Stimulated activated CD4-positive, alpha-beta T cell treated with anti-CD3 and anti-CD28 coated beads, Interleukin-4, amount 100 ng/mL, for 48 hours (primary cell): Measurements from ENCODE around the gene LIN54.
"Not testable (repeated sequence)": the region's sequence is repeated elsewhere in the genome, so short reads cannot be mapped to it uniquely, and the experiment has no call there.

Source experiments
- DNase-seq, 2 donors: peaks; one replicate each; pipeline ENCODE4 v3.0.0-alpha.2; 2020; ENCODE audit warnings: low read depth in 2 of 2

LIN54 gene

GRCh38 chr4:82947498-82947897 lies 63.1 kb downstream of the LIN54 start:
- DNase-seq, result no peak

DNA sequence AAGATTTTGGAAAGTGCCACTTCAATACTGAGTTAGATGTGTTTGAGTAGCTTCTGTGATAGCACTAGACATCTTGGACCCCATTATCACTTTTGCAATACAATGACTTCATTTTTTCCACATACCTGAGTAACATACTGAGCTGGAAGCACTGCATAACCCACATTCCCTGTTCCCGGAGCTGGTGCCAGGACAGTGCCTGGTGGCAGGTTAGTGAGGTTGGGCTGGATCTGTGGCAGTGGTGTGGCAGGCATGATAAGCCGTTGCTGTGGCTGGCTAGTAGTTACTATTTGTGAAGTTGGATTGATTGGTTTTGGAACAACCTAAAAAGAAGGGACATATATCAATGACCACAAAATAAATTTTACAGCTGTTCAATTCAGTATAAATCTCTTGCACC lies 71.2 kb downstream of the LIN54 start:
- no peak for DNase-seq

DNA sequence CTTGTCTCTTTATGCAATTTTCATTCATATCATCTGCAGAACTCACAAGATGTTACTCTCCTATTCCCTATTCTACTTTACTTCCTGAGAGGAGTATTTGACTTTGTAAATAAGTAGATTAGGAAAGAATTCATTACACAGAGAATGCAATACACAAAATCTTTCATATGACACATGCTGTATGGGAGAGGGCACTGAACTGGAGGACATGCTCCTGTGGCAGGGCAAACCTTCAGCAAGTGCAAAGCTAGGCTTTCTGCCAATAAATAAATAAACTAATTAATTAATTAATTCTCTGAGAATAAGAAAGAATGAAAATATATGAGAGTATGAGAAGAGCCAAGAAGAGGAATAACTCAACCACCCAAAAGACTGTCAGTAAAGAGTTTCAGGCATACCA lies 76.2 kb downstream of the LIN54 start:
- no peak for DNase-seq

DNA sequence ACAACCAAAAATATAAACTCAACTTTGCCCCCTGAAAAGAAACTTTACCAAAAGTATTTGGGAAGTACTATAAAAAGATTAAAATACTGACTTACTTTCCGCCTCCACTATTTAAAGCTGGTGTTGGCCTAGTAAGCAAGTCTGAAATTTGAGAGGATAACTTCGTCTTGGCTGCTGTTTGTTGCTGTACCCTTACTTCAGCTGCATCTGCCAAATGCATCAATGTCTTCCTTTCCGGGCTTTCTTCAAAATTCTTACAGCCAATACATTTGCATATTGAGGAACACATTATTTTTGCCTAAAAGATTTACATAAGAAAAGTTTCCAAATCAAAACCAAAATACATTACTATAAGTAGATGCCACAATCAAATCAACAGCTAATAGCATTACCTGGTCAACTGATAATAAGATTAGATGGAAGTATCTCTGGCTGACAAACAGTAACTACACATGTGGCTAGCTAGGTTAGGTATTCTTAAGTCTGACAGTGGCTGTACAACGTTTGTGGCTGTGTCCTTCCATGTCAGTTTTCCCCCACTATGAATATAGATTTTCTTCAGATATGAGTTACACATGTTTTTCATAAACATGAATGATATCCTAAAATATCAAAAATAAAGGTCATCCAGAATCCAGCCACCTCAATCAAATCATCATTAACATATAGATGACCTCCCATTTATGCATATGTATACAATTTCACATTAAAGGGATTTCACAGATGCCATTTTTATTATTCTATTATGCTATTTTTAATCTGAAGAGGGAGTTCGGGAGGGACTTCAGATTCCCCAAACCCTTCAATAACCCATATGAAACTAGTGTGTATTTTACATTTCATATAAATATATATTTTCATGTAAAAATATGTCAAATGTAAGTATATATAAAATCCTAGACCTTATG lies 79.5 kb downstream of the LIN54 start:
- no peak for DNase-seq

DNA sequence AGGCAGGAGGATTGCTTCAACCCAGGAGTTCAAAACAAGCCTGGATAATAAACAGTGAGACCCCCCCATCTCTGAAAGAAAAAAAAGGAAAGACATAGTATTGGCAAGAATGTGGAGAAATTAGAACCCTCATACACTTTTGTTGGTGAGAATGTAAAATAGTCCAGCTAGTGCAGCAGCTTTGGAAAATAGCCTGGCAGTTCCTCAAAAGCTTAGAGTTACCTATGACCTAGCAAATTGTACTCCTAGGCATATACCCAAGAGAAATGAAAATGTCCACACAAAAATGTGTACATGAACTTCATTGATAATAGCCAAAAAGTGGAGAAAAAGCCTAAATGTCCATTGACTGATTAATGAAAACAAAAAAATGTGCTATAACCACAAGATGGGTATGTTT lies 88.8 kb downstream of the LIN54 start:
- no peak for DNase-seq

DNA sequence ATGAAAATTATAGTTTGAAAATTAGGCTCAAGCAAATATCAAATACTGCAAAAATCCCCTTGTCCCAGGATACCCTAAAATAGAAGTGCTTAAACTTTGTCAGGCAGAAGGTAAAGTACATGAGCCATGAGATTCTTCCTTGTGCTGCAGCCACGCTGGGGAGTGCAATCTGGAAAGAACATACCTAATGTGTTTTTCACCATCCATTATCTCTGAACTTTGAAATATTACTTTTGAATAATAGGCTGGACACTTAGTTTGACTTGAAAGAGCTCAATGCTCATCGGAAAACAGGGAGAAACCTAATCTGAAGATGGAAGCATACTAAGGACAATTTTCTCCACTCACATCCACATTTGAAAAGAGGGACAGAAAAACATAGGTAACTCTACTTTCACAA lies 91.2 kb downstream of the LIN54 start:
- no peak for DNase-seq

DNA sequence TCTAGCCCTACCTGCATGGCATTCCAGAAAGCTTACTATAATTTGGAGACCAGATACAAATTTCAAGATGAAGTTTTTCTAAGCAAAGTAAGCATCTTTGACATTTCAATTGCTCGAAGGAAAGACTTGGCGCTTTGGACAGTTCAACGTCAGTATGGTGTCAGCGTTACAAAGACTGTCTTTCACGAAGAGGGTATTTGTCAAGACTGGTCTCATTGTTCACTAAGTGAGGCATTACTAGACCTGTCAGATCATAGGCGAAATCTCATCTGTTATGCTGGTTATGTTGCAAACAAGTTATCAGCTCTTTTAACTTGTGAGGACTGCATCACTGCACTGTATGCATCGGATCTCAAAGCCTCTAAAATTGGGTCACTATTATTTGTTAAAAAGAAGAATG lies 92.5 kb downstream of the LIN54 start:
- no peak for DNase-seq

GRCh38 chr4:82913968-82914367 lies 96.7 kb downstream of the LIN54 start:
- DNase-seq, result not testable (repeated sequence)

- DNase-seq, result no peak
These were observed 97.3 kb downstream of the LIN54 start for GRCh38 chr4:82913305-82913704.

DNA sequence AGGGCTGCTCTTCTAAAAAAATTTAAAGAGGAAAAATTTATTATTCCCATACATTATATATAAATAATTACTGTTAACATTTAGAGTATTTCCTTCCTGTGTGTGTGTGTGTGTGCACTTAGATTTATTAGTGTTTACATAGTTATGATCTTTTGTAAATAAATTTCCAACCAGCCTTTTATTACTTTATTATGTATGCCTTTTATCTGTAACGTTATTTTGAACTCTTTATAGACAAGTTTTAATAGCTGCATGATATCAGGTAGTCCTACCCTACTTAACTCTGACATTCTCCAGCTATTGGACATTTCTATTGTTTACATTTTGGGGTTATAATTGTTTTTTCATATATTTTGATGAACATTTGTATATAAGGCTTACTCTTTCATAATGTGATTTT lies 101.3 kb downstream of the LIN54 start:
- DNase-seq, result no peak

DNA sequence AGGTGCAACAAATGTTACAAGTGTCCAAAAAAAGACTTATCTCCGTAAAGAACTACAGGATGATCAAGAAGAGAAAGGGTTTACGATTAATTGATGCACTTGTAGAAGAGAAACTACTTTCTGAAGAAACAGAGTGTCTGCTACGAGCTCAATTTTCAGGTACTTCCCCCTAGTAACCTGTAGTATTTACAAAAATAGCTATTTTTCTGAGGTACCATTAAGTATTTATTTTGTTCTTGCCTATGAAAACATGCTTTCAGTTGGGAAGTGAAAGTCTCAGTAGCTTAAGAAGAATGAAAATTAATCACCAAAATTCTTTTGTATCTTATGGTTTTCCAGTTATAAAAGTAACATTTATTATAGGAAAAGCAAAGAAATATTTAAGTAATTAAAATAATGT lies 104.2 kb downstream of the LIN54 start:
- no peak for DNase-seq

DNA sequence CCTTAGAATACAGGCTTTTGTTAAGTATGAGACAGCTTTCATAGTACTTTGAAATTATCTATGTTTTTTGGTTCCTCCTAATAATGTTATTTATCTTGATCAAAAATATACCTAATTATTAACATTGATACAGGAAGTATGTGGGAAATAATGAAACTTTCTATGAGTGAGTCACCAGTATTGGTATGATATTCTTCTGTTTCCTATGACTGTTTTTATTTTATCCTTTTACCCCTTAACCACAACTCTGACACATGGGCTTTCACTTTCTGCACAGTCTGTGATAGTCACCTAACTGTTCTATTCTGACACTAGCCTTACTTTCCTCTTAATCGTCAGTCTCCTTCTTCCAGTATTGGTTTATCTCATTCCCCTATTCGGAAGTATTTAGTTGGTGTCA lies 105.4 kb downstream of the LIN54 start:
- DNase-seq, result peak in 1 of 2 donors; percentile 38

GRCh38 chr4:82903737-82904136 lies 106.9 kb downstream of the LIN54 start:
- DNase-seq, result no peak

DNA sequence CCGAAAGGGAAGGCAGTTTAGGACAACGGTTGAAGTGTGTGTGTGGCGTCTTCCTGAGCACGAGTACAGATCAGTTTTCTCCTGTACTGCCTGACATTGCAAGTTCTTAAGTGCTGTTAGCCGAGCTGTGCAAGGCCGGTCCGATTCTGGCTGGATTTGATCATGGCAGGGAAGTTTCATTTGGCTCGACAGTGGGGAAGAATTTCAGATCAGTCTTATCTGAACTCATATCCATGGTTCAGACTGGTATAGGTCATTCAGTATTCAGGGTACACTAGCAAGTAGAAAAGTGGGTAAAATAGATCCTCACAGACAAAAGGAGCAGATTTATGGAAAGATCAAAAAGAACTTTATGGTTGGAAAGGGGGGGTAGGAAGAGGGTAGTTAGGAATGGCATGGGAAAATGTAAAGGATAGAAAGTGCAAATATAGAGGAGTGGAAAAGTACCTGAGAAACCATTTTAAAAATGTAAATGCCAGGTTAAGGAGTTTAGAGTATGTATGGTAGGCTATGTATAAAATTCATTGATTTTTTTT lies 109.4 kb downstream of the LIN54 start:
- no peak for DNase-seq

DNA sequence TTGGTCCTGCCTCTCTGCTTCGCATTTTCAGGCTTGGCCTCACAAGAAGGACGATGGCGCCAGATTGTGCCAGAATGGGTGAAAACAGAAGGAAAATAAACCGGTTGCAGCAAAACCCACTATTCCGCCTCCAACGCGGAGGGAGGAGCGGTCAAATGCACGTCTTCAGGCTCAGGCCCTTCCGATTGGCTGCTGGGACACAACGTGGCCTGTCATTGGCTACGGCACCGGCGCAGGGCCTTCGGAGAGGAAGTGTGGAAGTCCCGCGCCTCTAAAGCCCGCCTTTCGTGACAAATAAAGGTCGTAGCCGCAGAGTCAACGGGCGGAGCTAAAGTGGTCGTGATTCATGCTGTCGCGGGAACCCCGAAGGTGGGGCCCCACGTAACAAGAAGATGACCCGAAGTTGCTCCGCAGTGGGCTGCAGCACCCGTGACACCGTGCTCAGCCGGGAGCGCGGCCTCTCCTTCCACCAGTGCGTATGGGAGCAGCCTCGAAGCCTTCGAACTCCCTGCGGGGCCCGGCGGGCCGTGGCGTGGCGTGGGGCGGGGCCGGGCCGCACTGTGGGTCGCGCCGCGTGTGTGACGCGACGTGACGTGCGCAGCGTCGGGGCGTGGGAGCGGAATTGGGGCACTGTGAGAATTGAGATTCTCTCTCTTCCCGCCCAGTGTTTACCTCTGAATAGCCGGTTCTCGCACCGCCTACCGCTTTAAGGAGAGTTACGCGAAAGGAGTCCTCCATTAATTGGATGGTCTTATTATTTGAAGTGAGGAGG lies 110.0 kb downstream of the LIN54 start, which contains the start of gene THAP9:
Gene THAP9 (plus strand): TSS at position 325 of the 772 bp plus-strand sequence. CDS start 68 bp downstream, at position 393.
- DNase-seq, result peak; percentile 93 to 96

DNA sequence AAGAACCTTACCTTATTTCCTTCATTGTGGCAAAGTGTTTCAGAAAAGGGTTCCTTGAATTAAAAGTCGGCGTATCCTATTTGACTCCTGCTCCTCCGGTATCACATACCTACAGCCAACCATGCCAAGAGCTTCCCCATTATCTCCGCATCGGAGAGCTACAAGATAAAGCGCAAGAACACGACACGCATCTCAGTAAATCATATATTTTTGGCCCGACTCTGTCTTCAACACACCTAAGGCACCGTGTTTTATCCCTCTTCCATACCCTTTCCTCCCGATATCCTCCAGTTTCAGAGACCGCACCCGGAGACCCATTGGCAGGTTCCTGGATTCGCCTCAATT lies 110.6 kb downstream of the LIN54 start:
- DNase-seq, result no peak

DNA sequence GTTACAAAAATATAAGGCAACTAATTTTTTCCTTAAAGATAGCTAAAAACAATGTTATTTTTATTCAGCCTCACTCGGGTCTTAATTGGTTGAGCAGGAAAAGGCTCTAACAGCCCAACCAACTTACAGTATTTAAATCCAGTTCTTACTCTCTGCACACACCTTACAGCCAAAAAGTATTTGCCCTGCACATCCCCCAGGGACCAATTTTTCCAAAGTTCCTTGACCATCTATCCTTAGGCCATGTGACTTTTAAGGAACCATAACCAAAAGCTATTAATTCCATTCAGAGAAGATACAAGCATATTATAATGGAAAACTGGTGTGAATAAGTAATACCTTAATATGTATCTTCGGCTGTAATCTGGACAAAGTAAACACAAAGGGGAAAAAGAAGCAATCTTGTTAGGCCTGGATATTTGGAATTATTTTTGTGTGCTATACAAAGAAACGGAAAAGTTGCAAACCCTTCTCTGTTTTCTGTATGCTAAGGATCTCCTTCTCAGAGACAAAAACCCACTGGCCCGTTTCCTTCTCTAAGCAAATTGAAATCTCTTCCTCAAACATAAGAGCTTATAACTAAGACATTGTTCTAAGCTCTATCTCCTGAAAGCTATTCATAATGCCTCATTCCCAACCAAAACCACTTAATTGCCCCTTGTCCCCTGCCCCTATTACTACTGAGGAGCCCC lies 111.1 kb downstream of the LIN54 start:
- no peak for DNase-seq

GRCh38 chr4:82898322-82899243 lies 112.0 kb downstream of the LIN54 start:
- no peak for DNase-seq

GRCh38 chr4:82896755-82897154 lies 113.9 kb downstream of the LIN54 start:
- no peak for DNase-seq

DNA sequence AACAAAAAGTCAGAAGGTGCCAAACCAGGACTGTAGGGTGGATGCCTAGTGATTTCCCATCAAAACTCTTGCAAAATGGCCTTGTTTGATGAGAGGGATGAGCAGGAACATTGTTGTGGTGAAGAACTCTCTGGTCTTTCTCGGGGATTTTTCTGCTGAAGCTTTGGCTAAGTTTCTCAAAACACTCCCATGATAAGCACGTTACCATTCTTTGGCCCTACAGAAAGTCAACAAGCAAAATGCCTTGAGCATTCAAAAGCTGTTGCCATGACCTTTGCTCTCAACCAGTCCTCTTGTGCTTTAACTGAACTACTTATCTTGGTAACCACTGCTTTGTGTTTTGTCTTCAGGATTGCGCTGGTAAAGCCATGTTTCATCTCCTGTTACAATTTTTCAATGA lies 116.7 kb downstream of the LIN54 start:
- DNase-seq, result no peak

GRCh38 chr4:82892467-82892802 lies 118.2 kb downstream of the LIN54 start:
- no peak for DNase-seq
